Mesenchymal stem cell (in vitro differentiated cells and primary cell): ENCODE measurements around the gene KLHL17.
A peak's percentile ranks its signal among the peaks of the same experiment; 100 is the strongest.

Experiments
- DNase-seq: peaks from one replicate; pipeline ENCODE4 v3.0.0-alpha.2; 2013
- H2AFZ ChIP-seq: one replicate; pipeline ENCODE4 v1.6.1; 2013; ENCODE audit warnings: low read depth, mild to moderate bottlenecking, control low read depth, inconsistent platforms, low read length, moderate library complexity
- H2AK5ac ChIP-seq: 2 replicates; pipeline ENCODE4 v1.6.1; 2013; ENCODE audit warnings: low read length, moderate library complexity, mild to moderate bottlenecking, inconsistent platforms; ENCODE audit not compliant: severe bottlenecking
- H2BK120ac ChIP-seq: one replicate; pipeline ENCODE4 v1.6.1; 2013; ENCODE audit warnings: low read depth, mild to moderate bottlenecking, inconsistent platforms, low read length, moderate library complexity
- H2BK12ac ChIP-seq, 2 experiments: one replicate each; pipeline ENCODE4 v1.6.1; 2013; ENCODE audit warnings: inconsistent platforms in 2 of 2, low read length in 2 of 2, mild to moderate bottlenecking in 2 of 2, moderate library complexity in 2 of 2, control low read depth in 1 of 2
- H2BK15ac ChIP-seq: one replicate; pipeline ENCODE4 v1.6.1; 2013; ENCODE audit warnings: mild to moderate bottlenecking, low read depth, inconsistent platforms; ENCODE audit not compliant: poor library complexity, severe bottlenecking
- H2BK5ac ChIP-seq: 2 replicates; pipeline ENCODE4 v1.6.1; 2013; ENCODE audit warnings: low read depth, mild to moderate bottlenecking, low read length, control low read depth, inconsistent platforms; ENCODE audit not compliant: poor library complexity, severe bottlenecking
- H3K14ac ChIP-seq, 2 experiments: one replicate each; pipeline ENCODE4 v1.6.1; 2013; ENCODE audit warnings: inconsistent platforms in 2 of 2, low read length in 2 of 2, control low read depth in 1 of 2, mild to moderate bottlenecking in 1 of 2, moderate library complexity in 1 of 2
- H3K18ac ChIP-seq, 2 experiments: one replicate each; pipeline ENCODE4 v1.6.1; 2013; ENCODE audit warnings: inconsistent platforms in 2 of 2, low read length in 2 of 2, control low read depth in 1 of 2, low read depth in 1 of 2, mild to moderate bottlenecking in 1 of 2
- H3K23ac ChIP-seq, 2 experiments: one replicate each; pipeline ENCODE4 v1.6.1; 2013; ENCODE audit warnings: inconsistent platforms in 2 of 2, low read length in 2 of 2, mild to moderate bottlenecking in 2 of 2, moderate library complexity in 2 of 2, control low read depth in 1 of 2
- H3K27ac ChIP-seq: 2 replicates; pipeline ENCODE4 v1.5.1; 2013; ENCODE audit warnings: mild to moderate bottlenecking, moderate library complexity, low read length, control low read depth, inconsistent platforms; ENCODE audit not compliant: poor library complexity, severe bottlenecking
- H3K27me3 ChIP-seq, 2 experiments: 2 replicates each; pipeline versions ENCODE4 v1.6.1 to v1.7.0; 2013; ENCODE audit warnings: low read length in 2 of 2, mild to moderate bottlenecking in 2 of 2, moderate library complexity in 2 of 2, control low read depth in 1 of 2, inconsistent platforms in 1 of 2; ENCODE audit not compliant: control insufficient read depth in 1 of 2, insufficient read depth in 1 of 2
- H3K36me3 ChIP-seq, 2 experiments: 2 replicates each; pipeline versions ENCODE4 v1.6.1 to v1.7.0; 2013; ENCODE audit warnings: low read length in 2 of 2, control low read depth in 1 of 2, inconsistent platforms in 1 of 2, low read depth in 1 of 2, mild to moderate bottlenecking in 1 of 2; ENCODE audit not compliant: insufficient read depth in 2 of 2, control insufficient read depth in 1 of 2
- H3K4ac ChIP-seq, 2 experiments: one replicate each; pipeline ENCODE4 v1.6.1; 2013; ENCODE audit warnings: inconsistent platforms in 2 of 2, low read length in 2 of 2, mild to moderate bottlenecking in 2 of 2, moderate library complexity in 2 of 2, control low read depth in 1 of 2, low read depth in 1 of 2
- H3K4me1 ChIP-seq: 2 replicates; pipeline ENCODE4 v1.6.1; 2013; ENCODE audit warnings: low read depth, low read length, control low read depth; ENCODE audit not compliant: control insufficient read depth, insufficient read depth
- H3K4me2 ChIP-seq: 2 replicates; pipeline ENCODE4 v1.6.1; 2013; ENCODE audit warnings: low read length, mild to moderate bottlenecking, inconsistent platforms; ENCODE audit not compliant: poor library complexity, severe bottlenecking
- H3K4me3 ChIP-seq, 2 experiments: 2 replicates each; pipeline versions ENCODE4 v1.5.1 to v1.7.0; 2013; ENCODE audit warnings: low read length in 2 of 2, mild to moderate bottlenecking in 2 of 2, control low read depth in 1 of 2, low read depth in 1 of 2; ENCODE audit not compliant: insufficient read depth in 1 of 2
- H3K79me1 ChIP-seq: replicated peaks from 2 replicates; pipeline ENCODE4 v1.6.1; 2013; ENCODE audit warnings: mild to moderate bottlenecking, control low read depth, low read length, inconsistent platforms; ENCODE audit not compliant: poor library complexity, severe bottlenecking
- H3K9ac ChIP-seq: 2 replicates; pipeline ENCODE4 v1.7.0; 2013; ENCODE audit warnings: mild to moderate bottlenecking, low read length, moderate library complexity
- H3K9me3 ChIP-seq: 2 replicates; pipeline ENCODE4 v1.7.0; 2013; ENCODE audit warnings: mild to moderate bottlenecking, low read length; ENCODE audit not compliant: control insufficient read depth
- H4K8ac ChIP-seq: one replicate; pipeline ENCODE4 v1.6.1; 2013; ENCODE audit warnings: inconsistent platforms, mild to moderate bottlenecking, low read length, moderate library complexity
- H4K91ac ChIP-seq: one replicate; pipeline ENCODE4 v1.6.1; 2013; ENCODE audit warnings: mild to moderate bottlenecking, low read length, inconsistent platforms
- WGBS: methylation state at CpG from one replicate; pipeline ENCODE4 v1.1.7; 2013; ENCODE audit warnings: mixed read lengths; 5-methylcytosine and 5-hydroxymethylcytosine counted together

KLHL17 gene

GRCh38 chr1:912740-913301, 47.6 kb upstream of the KLHL17 start:
- no peak overlapping the region for H3K4ac ChIP-seq
- H4K8ac ChIP-seq, result no peak overlapping the region
- no peak overlapping the region for H3K4me3 ChIP-seq
- no peak overlapping the region for H3K27ac ChIP-seq
- H3K36me3 ChIP-seq, result no peaks in the 10 kb centered on the region
- H3K27me3 ChIP-seq, result peaks cover 35 to 73% of the 10 kb centered on the region in 2 experiments
- no peak overlapping the region for H3K4me2 ChIP-seq
- H3K79me1 ChIP-seq, result no peaks in the 10 kb centered on the region
- no peak overlapping the region for H3K23ac ChIP-seq
- DNase-seq, result no peak
- H3K18ac ChIP-seq, result no peak overlapping the region
- no peak overlapping the region for H2BK15ac ChIP-seq
- no peak overlapping the region for H4K91ac ChIP-seq
- peaks cover 34% of the 10 kb centered on the region for H3K4me1 ChIP-seq
- H3K14ac ChIP-seq, result no peak overlapping the region
- H3K9ac ChIP-seq, result no peak overlapping the region
- H2BK120ac ChIP-seq, result no peak overlapping the region
- no peaks in the 10 kb centered on the region for H3K9me3 ChIP-seq
- H2AK5ac ChIP-seq, result no peak overlapping the region
- 49% methylated on average over 23 of the region's 24 CpGs for WGBS
- H2BK5ac ChIP-seq, result no peak overlapping the region
- no peak overlapping the region for H2BK12ac ChIP-seq
- no peak overlapping the region for H2AFZ ChIP-seq

GRCh38 chr1:913491-914130, 46.8 kb upstream of the KLHL17 start:
- Histone ChIP-seq H3K4me3 (no peak overlapping the region), H2BK120ac (no peak overlapping the region), H3K79me1 (no peaks in the 10 kb centered on the region), H3K14ac (no peak overlapping the region), H3K9me3 (no peaks in the 10 kb centered on the region), H3K4me1 (peaks cover 34% of the 10 kb centered on the region), H2AK5ac (no peak overlapping the region), H3K4ac (no peak overlapping the region), H3K27me3 (peaks cover 43 to 81% of the 10 kb centered on the region in 2 experiments), H4K91ac (no peak overlapping the region), H3K23ac (no peak overlapping the region), H3K18ac (no peak overlapping the region), H2BK15ac (no peak overlapping the region), H3K27ac (no peak overlapping the region), H4K8ac (no peak overlapping the region), H2AFZ (no peak overlapping the region), H3K36me3 (no peaks in the 10 kb centered on the region), H3K4me2 (no peak overlapping the region), H3K9ac (no peak overlapping the region), H2BK5ac (no peak overlapping the region), H2BK12ac (peak overlapping the region in 1 of 2 experiments; percentile 6)
- no peak for DNase-seq
- WGBS, result 88% methylated on average over 16 of the region's 16 CpGs

- H3K27ac ChIP-seq, result no peak overlapping the region
- H3K4me3 ChIP-seq, result no peak overlapping the region
- H2BK15ac ChIP-seq, result no peak overlapping the region
- peaks cover 49 to 88% of the 10 kb centered on the region in 2 experiments for H3K27me3 ChIP-seq
- no peak for DNase-seq
- no peak overlapping the region for H3K14ac ChIP-seq
- no peak overlapping the region for H2AFZ ChIP-seq
- no peak overlapping the region for H3K4ac ChIP-seq
- no peak overlapping the region for H4K91ac ChIP-seq
- H2BK120ac ChIP-seq, result no peak overlapping the region
- no peaks in the 10 kb centered on the region for H3K9me3 ChIP-seq
- H2AK5ac ChIP-seq, result no peak overlapping the region
- H2BK12ac ChIP-seq, result no peak overlapping the region
- no peak overlapping the region for H2BK5ac ChIP-seq
- no peak overlapping the region for H3K23ac ChIP-seq
- peaks cover 34% of the 10 kb centered on the region for H3K4me1 ChIP-seq
- WGBS, result 84% methylated on average over 19 of the region's 21 CpGs
- H3K4me2 ChIP-seq, result no peak overlapping the region
- no peak overlapping the region for H4K8ac ChIP-seq
- no peak overlapping the region for H3K18ac ChIP-seq
- no peaks in the 10 kb centered on the region for H3K79me1 ChIP-seq
- H3K36me3 ChIP-seq, result no peaks in the 10 kb centered on the region
- no peak overlapping the region for H3K9ac ChIP-seq
These were observed 46.1 kb upstream of the KLHL17 start for GRCh38 chr1:914131-914890.

GRCh38 chr1:914891-915280, 45.5 kb upstream of the KLHL17 start:
- Histone ChIP-seq H2BK15ac (no peak overlapping the region), H2BK120ac (no peak overlapping the region), H3K18ac (no peak overlapping the region), H2AFZ (no peak overlapping the region), H3K14ac (no peak overlapping the region), H3K9ac (no peak overlapping the region), H3K27ac (no peak overlapping the region), H3K4ac (no peak overlapping the region), H2BK5ac (no peak overlapping the region), H3K36me3 (no peaks in the 10 kb centered on the region), H3K4me3 (no peak overlapping the region), H3K4me2 (no peak overlapping the region), H3K79me1 (no peaks in the 10 kb centered on the region), H3K27me3 (peaks cover 54 to 94% of the 10 kb centered on the region in 2 experiments), H3K4me1 (peaks cover 34% of the 10 kb centered on the region), H2AK5ac (no peak overlapping the region), H2BK12ac (no peak overlapping the region), H3K23ac (no peak overlapping the region), H3K9me3 (no peaks in the 10 kb centered on the region), H4K91ac (no peak overlapping the region), H4K8ac (no peak overlapping the region)
- 88% methylated on average over 6 of the region's 6 CpGs for WGBS
- DNase-seq, result no peak
